Calu3 (cell line): ENCODE data around the gene RMND1. TPM values are rescaled to one million over a fixed set of nuclear protein-coding genes. Genes with fewer than 3 reads are reported as not detected.

Source experiments
- BruUV-seq: library from RNA; stranded (reverse); fragments of 400-500 nt; replicated peaks from 2 replicates; lab custom pipeline; 2021; lab: Mats Ljungman, UMichigan
- CTCF ChIA-PET: fragments of 300-600 bp; sonication (Branson Sonifier 250); formaldehyde crosslinking; loops from one replicate; lab custom pipeline; 2022; ENCODE audit warnings: antibody characterized with exemption; lab: Charles Lee
- DNase-seq: peaks from one replicate; pipeline ENCODE4 v3.0.0; 2022
- H3K27ac Mint-ChIP-seq: one replicate; pipeline ENCODE4 v1.8.0; 2022; ENCODE audit warnings: mixed read lengths; ENCODE audit not compliant: unreplicated experiment
- H3K27me3 Mint-ChIP-seq: one replicate; pipeline ENCODE4 v1.8.0; 2022; ENCODE audit warnings: mixed read lengths; ENCODE audit not compliant: unreplicated experiment
- H3K36me3 Mint-ChIP-seq: one replicate; pipeline ENCODE4 v1.8.0; 2022; ENCODE audit warnings: mild to moderate bottlenecking, moderate library complexity, mixed read lengths; ENCODE audit not compliant: insufficient read depth, unreplicated experiment
- H3K4me1 Mint-ChIP-seq: one replicate; pipeline ENCODE4 v1.8.0; 2022; ENCODE audit warnings: mild to moderate bottlenecking, low read depth, mixed read lengths; ENCODE audit not compliant: unreplicated experiment
- H3K4me3 Mint-ChIP-seq: one replicate; pipeline ENCODE4 v1.8.0; 2022; ENCODE audit warnings: mild to moderate bottlenecking, low read depth, moderate library complexity, mixed read lengths; ENCODE audit not compliant: unreplicated experiment
- H3K9me3 Mint-ChIP-seq: one replicate; pipeline ENCODE4 v1.8.0; 2022; ENCODE audit warnings: low read depth, mixed read lengths; ENCODE audit not compliant: unreplicated experiment
- CTCF ChIP-seq: fragments of 200-600 bp; IDR thresholded peaks from one replicate; pipeline ENCODE4 v1.8.0; 2022; ENCODE audit warnings: antibody characterized with exemption; ENCODE audit not compliant: unreplicated experiment
- intact Hi-C: fragments of 100-400 bp; cut with micrococcal nuclease; formaldehyde crosslinking; loops from one replicate; pipeline ENCODE4 v1.10.0; 2022; ENCODE audit not compliant: unreplicated experiment
- total RNA-seq: library from RNA; stranded (reverse); gene quantifications from 2 replicates; pipeline ENCODE4 v1.2.3, GENCODE V29; 2022

RMND1 gene
- total RNA-seq, 1 experiment from 2014 or later, result 13.2 TPM

DNA sequence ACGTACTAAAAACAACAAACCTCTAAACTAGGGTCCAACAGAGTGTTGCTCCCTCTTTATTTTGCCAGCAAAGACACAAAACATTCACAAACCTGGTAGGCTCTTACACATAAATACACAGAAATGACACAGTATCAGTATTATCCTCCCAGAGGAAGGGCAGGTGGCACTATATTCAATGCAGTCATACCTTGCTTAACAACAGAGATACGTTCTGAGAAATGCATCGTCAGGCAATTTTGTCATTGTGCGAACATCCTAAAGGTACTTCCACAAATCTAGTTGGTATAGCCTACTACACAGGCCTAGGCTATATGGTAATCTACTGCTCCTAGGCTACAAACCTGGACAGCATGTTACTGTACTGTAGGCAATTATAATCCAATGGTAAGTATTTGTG, 70.2 kb downstream of the RMND1 start:
- no TSS peak for BruUV-seq
- no peak overlapping the region for H3K4me3 Mint-ChIP-seq
- H3K27ac Mint-ChIP-seq, result no peak overlapping the region
- H3K4me1 Mint-ChIP-seq, result peaks cover 23% of the 10 kb centered on the region
- TF ChIP-seq CTCF, result no peak
- H3K27me3 Mint-ChIP-seq, result no peaks in the 10 kb centered on the region
- intact Hi-C loops, result no loop called here
- CTCF ChIA-PET, result no interaction called here
- DNase-seq, result no peak
- H3K36me3 Mint-ChIP-seq, result peaks cover 15% of the 10 kb centered on the region
- H3K9me3 Mint-ChIP-seq, result no peaks in the 10 kb centered on the region

GRCh38 chr6:151380848-151381205, 71.1 kb downstream of the RMND1 start:
- DNase-seq, result no peak
- Mint-ChIP-seq H3K4me3 (no peak overlapping the region), H3K27ac (no peak overlapping the region), H3K9me3 (no peaks in the 10 kb centered on the region), H3K27me3 (no peaks in the 10 kb centered on the region), H3K36me3 (peaks cover 15% of the 10 kb centered on the region), H3K4me1 (peaks cover 23% of the 10 kb centered on the region)
- BruUV-seq, result no TSS peak
- intact Hi-C loops, result no loop called here
- TF ChIP-seq CTCF, result no peak
- CTCF ChIA-PET, result no interaction called here

- no peak overlapping the region for H3K27ac Mint-ChIP-seq
- H3K9me3 Mint-ChIP-seq, result no peaks in the 10 kb centered on the region
- H3K36me3 Mint-ChIP-seq, result peaks cover 15% of the 10 kb centered on the region
- no peak for DNase-seq
- no peak for TF ChIP-seq CTCF
- H3K4me1 Mint-ChIP-seq, result peaks cover 23% of the 10 kb centered on the region
- no TSS peak for BruUV-seq
- H3K4me3 Mint-ChIP-seq, result no peak overlapping the region
- no peaks in the 10 kb centered on the region for H3K27me3 Mint-ChIP-seq
- CTCF ChIA-PET, result no interaction called here
- intact Hi-C loops, result no loop called here
These were observed 71.7 kb downstream of the RMND1 start for GRCh38 chr6:151379933-151380847.

DNA sequence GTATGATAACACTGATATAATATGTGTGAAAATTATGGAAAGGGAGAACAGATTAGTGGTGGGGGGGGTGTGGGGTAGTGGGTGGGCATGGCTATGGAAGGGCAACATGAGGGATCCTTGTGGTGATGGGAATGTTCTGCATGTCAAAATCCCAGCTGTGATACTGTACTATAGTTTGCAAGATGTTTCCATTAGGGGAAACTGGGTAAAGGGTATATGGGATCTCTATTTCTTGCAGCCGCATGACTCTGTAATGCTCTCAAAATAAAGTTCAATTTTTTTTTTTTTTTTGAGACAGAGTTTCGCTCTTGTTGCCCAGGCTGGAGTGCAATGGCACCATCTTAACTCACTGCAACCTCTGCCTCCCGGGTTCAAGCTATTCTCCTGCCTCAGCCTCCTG, 74.8 kb downstream of the RMND1 start:
- Mint-ChIP-seq H3K9me3 (no peaks in the 10 kb centered on the region), H3K36me3 (peaks cover 27% of the 10 kb centered on the region), H3K27ac (no peak overlapping the region), H3K27me3 (no peaks in the 10 kb centered on the region), H3K4me3 (no peak overlapping the region), H3K4me1 (peaks cover 15% of the 10 kb centered on the region)
- DNase-seq, result no peak
- BruUV-seq, result no TSS peak
- intact Hi-C loops, result no loop called here
- CTCF ChIA-PET, result no interaction called here
- no peak for TF ChIP-seq CTCF
